GM12878 (cell line): ENCODE measurements around the gene PCSK6. TPM values are rescaled to one million over a fixed set of nuclear protein-coding genes. Genes with fewer than 3 reads are reported as not detected.

Experiments
- BCL11A ChIP-seq: IDR thresholded peaks from 2 replicates; pipeline ENCODE4 v1.6.1; 2011; ENCODE audit warnings: low read depth, low read length
- BCLAF1 ChIP-seq: fragments of 450-650 bp; IDR thresholded peaks from 2 replicates; pipeline ENCODE4 v1.6.1; 2017; ENCODE audit warnings: antibody characterized with exemption, mild to moderate bottlenecking, moderate library complexity
- CUX1 ChIP-seq: IDR thresholded peaks from 2 replicates; pipeline ENCODE4 v1.6.1; 2012; ENCODE audit warnings: improper control_type of control experiment, low read depth, low read length; ENCODE audit not compliant: insufficient replicate concordance
- MEF2A ChIP-seq: IDR thresholded peaks from 2 replicates; pipeline ENCODE4 v1.6.1; 2011; ENCODE audit warnings: low read depth, mild to moderate bottlenecking, low read length, moderate library complexity; ENCODE audit not compliant: insufficient read depth
- SP1 ChIP-seq: IDR thresholded peaks from one replicate; pipeline ENCODE4 v1.6.1; 2011; ENCODE audit warnings: low read depth, low read length
- polyA plus RNA-seq, 11 experiments: library from polyadenylated mRNA; depleted of rRNA in 4 of 11; unstranded in 6 of 11; stranded (reverse) in 5 of 11; fragments of >200 nt; fragmentation: Nextera tagmentation in 4 of 11; fragmentation: Illumina TruSeq in 1 of 11; extraction: Ambion mirVana in 4 of 11; extraction: Trizol in 1 of 11; gene quantifications; 1 replicate in 1 of 11; 2 replicates in 10 of 11; pipeline versions ENCODE4 v1.2.1 to v1.2.3, GENCODE V29; 2011 to 2016; ENCODE audit warnings: inconsistent platforms in 2 of 11, missing spikeins in 2 of 11, low read depth in 1 of 11
- total RNA-seq, 4 experiments: library from RNA; depleted of rRNA in 3 of 4; stranded (reverse); fragments of >200 nt in 3 of 4; fragmentation: Illumina TruSeq in 1 of 4; extraction: Trizol in 1 of 4; gene quantifications; 2 replicates each; pipeline versions ENCODE4 v1.2.1 to v1.2.3, GENCODE V29; 2013 to 2021

Gene PCSK6
- total and polyA plus RNA-seq, 10 of the 15 experiments (the other 5 are each of a cell fraction or from before 2014, with no cell fraction given): 0.19 to 0.67 (median 0.25) TPM; not detected in 4

- TF ChIP-seq BCLAF1: no peak
- TF ChIP-seq MEF2A: no peak
- no peak for TF ChIP-seq SP1
- TF ChIP-seq CUX1: no peak
- TF ChIP-seq BCL11A: no peak
- TF ChIP-seq, all 136 proteins: peak for 0
Observed at GRCh38 chr15:101429646-101430045, 59.9 kb downstream of the PCSK6 start (continued).
